Right ventricle myocardium superior (tissue), 1 donor: ENCODE results near the gene NKAIN2. TPM values are rescaled to one million over a fixed set of nuclear protein-coding genes. Genes with fewer than 3 reads are reported as not detected.
"Not testable (repeated sequence)": the region's sequence is repeated elsewhere in the genome, so short reads cannot be mapped to it uniquely, and the experiment has no call there.

Experiments used
- ATAC-seq: fragments of 200-7000 bp; cut with Tn5 transposase; one replicate; pipeline ENCODE4 v1.9.1; 2020; ENCODE audit warnings: mild to moderate bottlenecking; ENCODE audit not compliant: poor library complexity
- DNase-seq: peaks from one replicate; pipeline ENCODE4 v3.0.0-alpha.2; 2020
- intact Hi-C: fragments of 100-400 bp; cut with DNase I; formaldehyde crosslinking; loops from one replicate; pipeline ENCODE4 v1.11.2; 2022
- total RNA-seq: library from RNA; stranded (reverse); fragmentation: NEBNext Ultra II Directional; extraction: Animal tissue kit (Norgen Biotek cat#: 25700); gene quantifications from one replicate; pipeline ENCODE4 v1.2.1, GENCODE V29; 2021
- donor health status: DM: no; HTN: yes; CAD: no; lungs with severe emphysema.

The NKAIN2 gene
- total RNA-seq, 1 donor from 2014 or later: 0.22 TPM

DNA sequence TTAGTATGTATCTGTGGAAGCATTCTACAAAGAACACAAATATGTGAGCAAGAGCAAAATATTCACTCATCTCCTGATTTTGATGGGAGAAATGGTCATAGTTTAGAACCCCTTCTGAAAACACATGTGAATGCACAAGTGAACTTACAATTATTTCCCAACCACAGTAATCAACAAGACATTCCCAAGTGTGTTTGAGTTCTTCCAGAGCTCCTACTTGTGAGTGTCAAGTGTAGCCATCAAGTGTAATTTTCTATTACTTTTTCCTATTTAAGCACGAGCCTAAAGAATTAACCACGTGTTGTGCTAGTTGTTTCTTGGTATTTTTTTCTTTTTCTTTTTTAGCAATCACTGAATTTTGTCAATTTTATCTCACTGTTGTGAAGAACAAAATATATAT is 402.3 kb downstream of the NKAIN2 start:
- DNase-seq: no peak
- no peak for ATAC-seq
- intact Hi-C loops: no loop called here

DNA sequence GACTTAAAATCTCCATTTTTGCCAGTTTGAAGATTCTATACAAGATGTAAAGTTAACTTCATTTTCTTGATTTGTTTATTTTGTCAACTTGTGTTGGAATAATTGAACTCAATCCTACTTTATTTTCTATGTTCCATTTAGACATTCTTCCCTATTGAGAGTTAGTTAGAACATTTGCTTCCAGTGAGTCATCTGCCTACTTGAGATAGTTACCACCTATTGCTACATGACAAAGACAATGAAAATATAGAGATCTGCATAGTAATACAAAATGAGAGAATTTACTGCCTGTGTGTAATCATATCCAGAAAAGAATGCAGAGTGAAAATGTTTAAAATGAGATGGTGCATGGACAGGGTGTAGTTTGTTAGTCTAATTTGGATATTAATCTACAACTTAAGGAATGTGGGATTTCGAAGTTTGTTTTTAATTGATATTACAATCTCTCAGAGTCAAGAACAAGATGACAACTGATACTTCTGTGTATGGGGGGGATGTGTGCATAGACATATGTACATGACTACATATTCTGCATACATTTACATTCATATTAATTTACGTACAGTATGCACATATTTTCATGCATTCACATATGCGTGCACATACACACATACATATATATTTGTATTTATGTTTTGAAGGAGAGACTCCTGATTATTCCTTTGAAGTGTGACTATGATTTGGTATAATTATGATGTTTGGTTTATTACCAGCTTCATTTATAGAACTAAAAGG is 420.1 kb downstream of the NKAIN2 start:
- intact Hi-C loops: no loop called here
- DNase-seq: no peak
- ATAC-seq: no peak

DNA sequence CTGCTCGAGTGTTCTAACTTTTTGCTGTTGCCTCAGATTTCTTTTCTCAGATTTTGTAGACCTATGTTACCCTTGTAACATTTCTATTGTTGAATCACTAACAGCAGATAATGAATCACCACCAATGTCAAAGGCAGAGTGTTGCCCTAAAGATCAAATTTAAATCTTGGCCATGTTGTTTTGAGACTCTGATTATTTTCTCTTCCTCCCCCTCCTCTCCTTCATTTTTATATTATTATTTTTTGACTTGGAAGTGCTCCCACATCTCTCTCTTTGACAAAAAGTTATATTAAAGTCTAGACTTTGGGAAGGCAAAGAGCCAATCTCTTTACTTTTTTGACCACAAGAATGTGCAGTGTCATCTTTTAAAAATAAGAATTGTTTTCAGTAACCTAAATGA is 422.7 kb downstream of the NKAIN2 start:
- DNase-seq (no peak), ATAC-seq (no peak)
- intact Hi-C loops: no loop called here

DNA sequence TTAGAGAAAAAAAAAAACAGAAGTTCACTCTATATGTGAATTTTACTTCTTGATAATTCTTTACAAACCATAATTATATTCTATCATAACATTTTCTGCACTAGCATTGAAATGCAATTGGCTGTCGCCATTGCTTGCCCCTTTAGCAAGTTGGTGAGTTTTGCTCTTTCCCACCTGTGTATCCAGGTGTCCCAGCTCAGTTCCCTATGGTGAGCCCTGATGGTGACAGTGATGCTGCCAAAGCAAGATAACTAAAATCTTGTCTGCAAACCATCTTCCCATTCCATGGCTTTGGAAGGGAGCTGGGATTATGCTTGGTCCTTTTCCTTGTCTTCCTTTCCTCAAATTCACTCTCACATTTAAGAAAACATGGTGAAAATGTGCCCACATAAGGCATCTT is 429.6 kb downstream of the NKAIN2 start:
- ATAC-seq: no peak
- DNase-seq: no peak
- intact Hi-C loops: no loop called here

DNA sequence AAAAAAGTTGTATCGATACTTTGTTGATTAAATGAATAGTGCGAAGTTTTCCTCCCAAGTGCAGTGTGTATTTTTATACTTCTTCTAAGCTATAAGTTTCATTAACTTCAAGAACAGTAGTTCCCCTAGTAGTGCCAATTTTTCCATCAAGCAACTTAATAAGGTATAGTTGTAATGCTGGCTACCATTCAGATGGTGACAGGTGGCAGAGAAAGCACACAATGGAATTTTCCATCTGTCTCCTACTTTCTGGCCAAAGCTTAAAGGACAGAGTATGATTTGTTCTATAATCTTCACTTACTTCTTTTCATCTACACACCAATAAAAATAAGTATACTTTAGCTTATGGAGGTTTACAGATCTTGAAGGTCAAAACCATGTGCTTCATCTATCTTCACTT is 431.1 kb downstream of the NKAIN2 start:
- DNase-seq: no peak
- intact Hi-C loops: no loop called here
- ATAC-seq: no peak

DNA sequence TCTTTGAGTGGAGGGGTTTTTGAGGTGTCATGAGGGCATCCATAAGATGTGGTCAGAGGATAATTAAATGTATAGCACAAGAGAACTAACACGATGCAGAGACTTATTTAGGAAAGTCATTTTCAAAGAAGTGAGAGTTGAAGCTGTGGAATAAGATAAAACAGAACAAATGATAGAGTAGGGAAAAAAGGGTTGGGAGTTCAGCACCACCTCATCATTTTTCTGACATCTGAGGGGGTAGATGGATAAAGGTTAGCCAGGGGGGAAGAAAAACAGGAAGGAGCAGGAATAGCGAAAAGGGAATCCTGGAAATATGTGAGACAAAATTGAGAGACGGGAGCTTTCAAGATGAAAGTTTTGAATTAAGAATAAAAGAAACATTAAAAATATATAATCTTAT is 434.2 kb downstream of the NKAIN2 start:
- ATAC-seq (no peak), DNase-seq (no peak)
- intact Hi-C loops: no loop called here

DNA sequence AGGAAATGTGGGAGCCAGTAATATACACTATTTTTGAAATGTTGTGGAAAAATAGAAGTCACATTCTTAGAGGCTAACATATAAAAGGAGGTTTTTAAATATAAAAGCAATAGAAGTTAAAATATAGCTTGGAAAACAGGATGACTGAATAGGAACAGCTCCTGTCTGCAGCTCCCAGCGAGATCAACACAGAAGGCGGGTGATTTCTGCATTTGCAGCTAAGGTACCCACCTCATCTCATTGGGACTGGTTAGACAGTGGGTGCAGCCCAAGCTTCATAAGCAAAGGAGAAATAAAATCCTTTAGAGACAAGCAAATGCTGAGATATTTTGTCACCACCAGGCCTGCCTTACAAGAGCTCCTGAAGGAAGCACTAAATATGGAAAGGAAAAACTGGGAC is 434.7 kb downstream of the NKAIN2 start:
- ATAC-seq, intact Hi-C loops, DNase-seq: not testable (repeated sequence)

DNA sequence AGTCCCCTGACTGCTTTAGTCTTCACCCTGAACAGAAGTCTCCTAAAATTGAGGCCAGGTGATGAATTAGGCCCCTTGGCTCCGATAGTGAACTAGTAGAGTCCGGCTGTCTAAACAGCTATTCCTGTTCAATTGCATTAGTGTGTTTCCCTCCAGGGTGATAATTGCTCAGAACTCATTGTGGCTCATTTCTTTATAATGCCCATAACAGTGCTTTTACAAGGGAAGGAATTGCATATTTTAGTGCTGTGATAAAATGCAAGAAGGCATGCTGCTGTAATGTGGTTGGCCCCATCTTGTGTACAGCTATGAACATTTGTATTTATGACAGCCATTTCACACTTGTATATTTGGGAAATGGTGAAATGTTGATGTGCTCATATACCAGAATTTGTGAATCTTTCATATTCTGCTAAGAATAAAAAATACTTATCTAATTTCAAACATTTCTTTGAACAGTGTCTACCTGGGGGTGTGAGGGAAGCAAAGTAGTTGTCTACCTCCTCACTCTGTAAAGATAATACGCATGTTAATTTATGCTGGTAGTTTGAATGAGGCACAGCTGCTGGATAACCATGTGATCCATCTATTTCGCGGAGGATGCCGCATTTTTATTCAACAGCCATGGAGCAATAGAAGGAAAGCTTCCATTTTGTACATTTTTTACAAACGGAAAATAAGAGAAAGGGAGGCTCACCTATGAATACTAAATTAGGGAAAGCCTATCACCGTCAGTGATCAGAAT is 451.4 kb downstream of the NKAIN2 start:
- intact Hi-C loops: no loop called here

DNA sequence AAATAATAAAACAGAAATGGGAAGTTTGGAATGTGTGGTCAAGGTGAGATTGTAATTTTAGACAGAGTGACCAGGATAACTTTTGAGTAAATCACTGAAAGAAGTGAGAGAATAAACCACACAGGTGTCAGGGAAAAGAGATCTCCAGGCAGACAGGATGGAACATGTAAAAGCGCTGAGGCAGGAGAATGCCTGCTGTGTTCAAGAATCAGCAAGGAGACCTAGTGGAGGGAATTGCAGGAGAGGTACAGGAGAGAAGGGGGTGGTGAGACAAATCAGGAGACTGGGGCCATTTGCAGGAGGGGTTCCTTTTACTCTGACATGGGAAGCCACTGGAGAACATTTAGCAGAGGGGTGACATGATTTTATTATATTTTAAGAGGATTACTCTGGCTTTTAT is 456.7 kb downstream of the NKAIN2 start:
- DNase-seq: no peak
- intact Hi-C loops: no loop called here
- no peak for ATAC-seq

More for the DNA sequence above, 451.4 kb downstream of the NKAIN2 start:
- ATAC-seq (no peak), DNase-seq (no peak)

DNA sequence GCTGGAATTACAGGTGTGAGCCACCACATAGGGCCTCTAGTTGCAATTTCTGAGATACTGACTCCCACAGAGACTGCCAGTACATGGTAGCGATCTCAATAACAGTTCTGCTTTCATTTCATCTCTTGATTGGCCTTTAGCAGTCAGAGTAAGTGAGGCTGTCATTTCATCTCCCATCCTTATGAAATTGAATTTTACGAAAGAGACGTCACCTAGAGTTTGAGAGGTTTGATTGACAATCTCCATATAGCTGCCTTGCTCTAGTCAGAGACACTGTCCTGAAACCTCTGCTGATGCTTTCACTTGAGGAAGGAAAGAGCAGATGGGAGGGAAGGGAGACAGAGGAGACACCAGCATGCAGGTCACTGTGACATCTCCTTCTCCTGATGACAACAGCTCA is 466.1 kb downstream of the NKAIN2 start:
- ATAC-seq (no peak), DNase-seq (no peak)
- intact Hi-C loops: no loop called here

DNA sequence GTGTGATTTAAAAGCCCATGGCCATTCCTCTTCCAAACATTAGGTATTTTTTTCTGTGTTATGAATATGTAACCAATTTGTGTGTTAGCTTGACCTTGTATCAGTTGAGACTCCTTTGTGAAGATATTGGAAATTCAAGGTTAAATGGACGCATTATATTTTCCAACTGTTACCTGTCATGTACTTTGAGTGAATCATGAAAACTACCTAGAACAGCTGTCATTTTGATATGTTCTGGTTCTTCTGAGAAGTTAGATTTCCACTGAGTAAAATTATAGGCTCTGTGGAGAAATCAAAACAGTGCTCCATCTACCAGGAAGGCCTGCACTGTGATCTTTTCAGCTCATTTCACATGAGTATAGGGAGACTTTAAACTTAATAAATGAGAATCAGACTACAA is 470.0 kb downstream of the NKAIN2 start:
- intact Hi-C loops: no loop called here
- no peak for DNase-seq
- ATAC-seq: no peak

DNA sequence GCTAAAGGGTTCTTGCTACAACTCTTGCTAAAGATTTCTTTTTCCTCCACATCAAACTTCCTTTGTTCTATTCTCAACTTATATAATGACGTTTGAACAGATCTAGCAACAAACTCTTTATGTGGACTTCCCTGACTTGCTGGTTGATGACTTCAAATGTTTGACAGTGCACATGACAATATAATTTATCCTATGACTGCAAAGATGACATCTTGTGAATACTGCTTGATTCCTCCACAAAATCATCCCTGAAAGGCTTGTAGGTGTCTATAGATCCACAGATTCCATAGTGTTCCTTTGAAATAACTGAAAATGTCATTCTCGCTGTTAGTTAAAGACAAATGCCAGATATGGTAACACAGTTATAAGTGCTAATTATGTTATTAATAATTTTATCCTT is 478.9 kb downstream of the NKAIN2 start:
- DNase-seq (no peak), ATAC-seq (no peak)
- intact Hi-C loops: no loop called here

DNA sequence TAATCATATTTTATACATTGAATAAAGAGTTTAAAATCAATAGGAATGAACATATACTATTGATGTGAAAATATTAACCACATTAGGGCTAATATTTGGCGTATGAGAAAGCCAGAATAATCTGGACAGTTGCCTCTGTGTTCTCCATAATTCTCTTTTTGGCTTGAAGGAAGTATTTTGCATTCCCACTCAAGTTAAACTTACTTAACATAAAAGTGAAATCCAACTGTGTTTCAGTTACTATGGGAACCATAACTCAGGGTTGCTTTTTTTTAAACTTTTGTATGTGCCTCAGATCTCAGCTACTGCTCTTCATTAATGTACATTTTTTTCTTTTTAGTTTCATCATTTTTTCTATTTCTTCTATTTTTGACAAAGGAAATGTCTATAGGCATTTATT is 479.8 kb downstream of the NKAIN2 start:
- intact Hi-C loops: no loop called here
- no peak for DNase-seq
- ATAC-seq: no peak

DNA sequence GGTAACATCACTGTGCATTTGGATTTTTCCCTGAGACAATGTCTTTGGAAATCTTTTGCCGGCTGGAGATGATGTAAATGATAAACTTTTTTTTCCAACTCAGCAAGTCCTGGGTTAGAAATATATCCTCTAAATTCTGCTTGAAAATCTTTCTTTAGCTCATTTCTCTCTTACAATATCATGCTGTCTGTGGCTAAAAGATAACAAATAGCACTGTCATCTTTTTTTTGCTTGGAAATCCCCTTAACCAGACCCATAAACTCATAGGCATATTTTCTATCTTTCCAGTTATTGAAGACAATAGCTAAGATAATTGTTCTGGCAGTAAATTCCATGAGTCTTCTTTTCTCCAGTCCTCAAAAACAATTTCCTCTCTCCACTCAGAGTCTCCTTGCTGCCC is 481.5 kb downstream of the NKAIN2 start:
- DNase-seq (no peak), ATAC-seq (no peak)
- intact Hi-C loops: no loop called here

DNA sequence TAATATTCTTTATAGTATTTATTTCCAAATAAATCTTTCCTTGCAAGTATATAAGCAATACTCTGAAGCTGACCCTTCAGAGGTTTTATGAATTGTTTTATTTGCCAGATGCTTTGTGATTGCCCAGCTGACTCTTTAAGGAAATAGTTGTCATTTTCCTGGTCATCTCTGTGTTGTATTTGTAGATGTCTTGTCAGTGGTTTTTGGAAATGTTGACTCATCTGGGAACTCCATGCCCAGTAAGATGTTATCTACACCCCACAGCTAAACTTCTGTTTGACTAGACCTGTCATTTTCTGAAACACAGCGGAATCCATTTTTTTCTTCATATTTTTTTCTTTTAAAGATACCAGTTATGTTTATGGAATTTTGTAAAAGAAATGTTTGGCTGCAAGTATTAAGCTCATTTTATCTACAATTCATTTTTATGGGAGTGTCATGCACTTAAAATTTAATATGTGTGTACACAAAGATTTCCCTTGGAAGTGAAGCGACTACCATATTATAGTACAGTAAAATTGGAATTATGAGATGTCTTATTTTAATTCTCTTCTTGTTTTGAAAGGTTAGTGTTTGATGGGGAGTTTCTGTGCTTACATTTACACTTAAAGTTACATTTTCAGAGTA is 491.0 kb downstream of the NKAIN2 start:
- ATAC-seq: no peak
- intact Hi-C loops: no loop called here
- no peak for DNase-seq

DNA sequence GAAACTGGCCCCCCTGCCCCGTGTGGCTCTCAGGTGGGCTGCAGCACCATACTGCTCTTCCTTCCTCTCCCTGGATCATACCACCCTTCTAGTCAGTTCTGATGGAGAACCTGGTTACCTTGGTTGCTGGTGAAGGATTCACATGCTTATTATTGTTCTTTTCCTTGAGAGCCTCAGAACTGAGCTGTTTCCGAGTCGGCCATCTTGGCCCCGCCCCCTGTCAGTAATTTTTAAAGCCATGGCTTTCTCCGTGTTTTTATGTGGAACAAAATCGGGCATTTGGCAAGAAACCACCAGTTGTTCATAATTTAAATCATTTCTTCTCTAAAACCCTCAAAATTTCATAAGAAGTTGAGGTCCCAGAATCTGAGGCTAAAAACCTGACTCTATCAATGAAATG is 493.8 kb downstream of the NKAIN2 start:
- intact Hi-C loops: no loop called here
- no peak for DNase-seq
- ATAC-seq: no peak

DNA sequence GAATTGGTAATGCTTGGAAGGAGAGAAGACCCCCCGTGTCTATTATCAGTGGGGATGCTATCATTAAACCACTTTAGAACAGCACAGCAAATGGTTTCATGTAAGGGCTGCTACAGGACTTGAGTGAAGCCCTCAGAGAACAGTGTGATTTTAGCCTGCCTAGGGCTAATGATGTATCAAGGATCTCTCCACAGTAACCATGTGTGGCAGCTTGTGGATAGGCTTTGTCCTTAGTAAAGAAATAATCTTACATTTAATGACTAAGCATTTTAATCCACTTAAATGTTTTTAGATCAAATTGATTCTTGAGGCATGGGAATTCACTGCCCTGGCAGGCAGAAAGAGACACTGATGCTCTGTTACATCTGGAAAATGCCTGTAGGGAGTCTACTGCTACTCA is 495.1 kb downstream of the NKAIN2 start:
- DNase-seq: no peak
- intact Hi-C loops: no loop called here
- ATAC-seq: no peak

DNA sequence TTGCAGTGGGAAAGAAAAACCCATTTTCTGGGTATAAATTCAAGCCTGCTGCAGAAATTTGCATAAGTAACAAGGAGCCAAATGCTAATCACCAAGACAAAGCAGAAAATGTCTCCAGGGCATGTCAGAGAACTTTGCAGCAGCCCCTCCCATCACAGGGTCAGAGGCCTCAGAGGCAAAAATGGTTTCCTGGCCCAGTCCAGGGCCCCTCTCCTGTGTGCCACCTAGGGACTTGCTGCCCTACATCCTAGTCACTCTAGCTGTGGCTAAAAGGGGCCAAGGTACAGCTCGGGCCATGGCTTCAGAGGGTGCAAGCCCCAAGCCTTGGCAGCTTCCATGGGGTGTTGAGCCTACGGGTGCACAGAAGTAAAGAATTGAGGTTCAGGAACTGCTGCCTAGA is 497.2 kb downstream of the NKAIN2 start:
- intact Hi-C loops, ATAC-seq, DNase-seq: not testable (repeated sequence)

DNA sequence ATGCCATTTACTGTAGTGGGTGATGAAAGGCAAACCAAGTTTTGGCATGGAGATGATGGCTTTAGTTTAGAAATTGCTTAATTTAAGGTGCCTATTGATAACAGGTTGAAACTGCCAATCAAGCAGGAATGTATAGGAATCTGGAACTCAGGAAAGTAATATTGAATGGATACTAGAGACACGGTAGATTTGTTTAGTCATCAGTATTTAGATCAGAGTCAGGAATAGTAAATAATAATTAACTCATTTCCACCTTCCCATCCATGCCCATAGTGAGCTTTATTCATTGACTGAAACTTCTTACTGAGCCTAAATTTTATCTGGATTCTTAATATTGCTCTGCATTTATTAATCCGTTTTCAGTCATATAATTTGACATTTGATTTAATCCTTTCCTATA is 500.3 kb downstream of the NKAIN2 start:
- no peak for ATAC-seq
- DNase-seq: no peak
- intact Hi-C loops: no loop called here

DNA sequence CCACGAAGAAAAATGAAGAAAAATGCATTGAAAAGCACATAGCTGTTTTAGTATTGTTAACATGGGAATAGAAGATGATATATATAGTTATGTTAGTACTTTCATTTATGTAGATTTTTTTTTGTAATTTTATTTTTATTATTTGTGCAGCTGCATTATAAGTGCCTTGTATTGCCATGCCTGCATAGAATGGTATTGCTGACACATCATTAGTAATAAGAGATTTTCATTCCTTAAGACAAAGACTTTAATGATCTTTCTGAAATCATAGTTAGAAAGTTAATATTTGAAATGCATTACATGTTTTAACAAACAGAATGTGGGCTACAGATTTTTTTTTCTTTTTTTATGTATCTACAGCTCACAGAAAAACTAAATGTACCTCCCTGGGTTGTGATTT is 506.5 kb downstream of the NKAIN2 start:
- intact Hi-C loops: no loop called here
- ATAC-seq (no peak), DNase-seq (no peak)
